ENCODE measurements around the gene CSNK2B.
A peak's percentile ranks its signal among the peaks of the same experiment; 100 is the strongest.

Gene CSNK2B

GRCh38 chr6:31665501-31666336 lies at the start of gene CSNK2B:
CSNK2B (plus strand) TSS chr6:31666080; CDS start chr6:31666832, 752 bp downstream.
- peak; percentile 38 for TF ChIP-seq CTCF (IDR thresholded peaks at IDR 0.05)
- H3K79me2 ChIP-seq, result peaks cover 18% of the 10 kb centered on the region
- no peaks in the 10 kb centered on the region for H3K36me3 ChIP-seq (ENCODE audit: control insufficient read depth, insufficient read depth, low read length)
- H3K9ac ChIP-seq, result peak within 1 kb of the TSS; percentile 91
- H3K4me2 ChIP-seq (ENCODE audit: low read length), result peak within 1 kb of the TSS; percentile 99
- peak within 1 kb of the TSS; percentile 92 for H2AFZ ChIP-seq
- H3K27ac ChIP-seq, result peak within 1 kb of the TSS; percentile 99
- peak within 1 kb of the TSS; percentile 99 for H3K4me3 ChIP-seq (ENCODE audit: low read depth, low read length)
- H3K9me3 ChIP-seq (ENCODE audit: control insufficient read depth, low read length), result no peaks in the 10 kb centered on the region
- peaks cover 12% of the 10 kb centered on the region for H3K4me1 ChIP-seq
- no peaks in the 10 kb centered on the region for H3K27me3 ChIP-seq (ENCODE audit: control insufficient read depth, insufficient read depth, low read length)

- no peaks in the 10 kb centered on the region for H3K27me3 ChIP-seq (ENCODE audit: control insufficient read depth, insufficient read depth, low read length)
- H3K4me2 ChIP-seq (ENCODE audit: low read length), result no peak overlapping the region
- peaks cover 6% of the 10 kb centered on the region for H3K79me2 ChIP-seq
- H3K9ac ChIP-seq, result no peak overlapping the region
- peaks cover 20% of the 10 kb centered on the region for H3K4me1 ChIP-seq
- H3K27ac ChIP-seq, result no peak overlapping the region
- no peak overlapping the region for H3K4me3 ChIP-seq (ENCODE audit: low read depth, low read length)
- TF ChIP-seq CTCF (IDR thresholded peaks at IDR 0.05), result no peak
- no peaks in the 10 kb centered on the region for H3K9me3 ChIP-seq (ENCODE audit: control insufficient read depth, low read length)
- H3K36me3 ChIP-seq (ENCODE audit: control insufficient read depth, insufficient read depth, low read length), result no peaks in the 10 kb centered on the region
- no peak overlapping the region for H2AFZ ChIP-seq
Measured at GRCh38 chr6:31617010-31617409, 48.9 kb upstream of the CSNK2B start.

- no peak for TF ChIP-seq CTCF (IDR thresholded peaks at IDR 0.05)
- H3K27ac ChIP-seq, result peak overlapping the region; percentile 94
- no peak overlapping the region for H3K9ac ChIP-seq
- no peaks in the 10 kb centered on the region for H3K9me3 ChIP-seq (ENCODE audit: control insufficient read depth, low read length)
- H2AFZ ChIP-seq, result peak overlapping the region; percentile 79
- H3K36me3 ChIP-seq (ENCODE audit: control insufficient read depth, insufficient read depth, low read length), result no peaks in the 10 kb centered on the region
- H3K4me1 ChIP-seq, result peaks cover 14% of the 10 kb centered on the region
- H3K79me2 ChIP-seq, result peaks cover 12% of the 10 kb centered on the region
- peak overlapping the region; percentile 88 for H3K4me3 ChIP-seq (ENCODE audit: low read depth, low read length)
- H3K27me3 ChIP-seq (ENCODE audit: control insufficient read depth, insufficient read depth, low read length), result no peaks in the 10 kb centered on the region
- H3K4me2 ChIP-seq (ENCODE audit: low read length), result peak overlapping the region; percentile 88
Measured at GRCh38 chr6:31619805-31620585, 45.9 kb upstream of the CSNK2B start.

GRCh38 chr6:31620586-31621319 lies 45.1 kb upstream of the CSNK2B start, which contains the start of gene PRRC2A:
PRRC2A (plus strand) TSS chr6:31620715; CDS start chr6:31622790, 2,075 bp downstream.
- Histone ChIP-seq H3K36me3 (ENCODE audit: control insufficient read depth, insufficient read depth, low read length) (no peaks in the 10 kb centered on the region), H3K79me2 (peaks cover 15% of the 10 kb centered on the region), H3K9ac (peak within 1 kb of the TSS; percentile 79), H2AFZ (peak within 1 kb of the TSS; percentile 79), H3K27me3 (ENCODE audit: control insufficient read depth, insufficient read depth, low read length) (no peaks in the 10 kb centered on the region), H3K9me3 (ENCODE audit: control insufficient read depth, low read length) (no peaks in the 10 kb centered on the region), H3K4me2 (ENCODE audit: low read length) (peak within 1 kb of the TSS; percentile 88), H3K4me1 (peaks cover 12% of the 10 kb centered on the region), H3K4me3 (ENCODE audit: low read depth, low read length) (peak within 1 kb of the TSS; percentile 88), H3K27ac (peak within 1 kb of the TSS; percentile 94)
- no peak for TF ChIP-seq CTCF (IDR thresholded peaks at IDR 0.05)
